GM15510 (cell line): Measurements from ENCODE around the gene CIB4.

ENCODE experiments used
- POLR2A ChIP-seq: IDR thresholded peaks from 3 replicates; pipeline ENCODE4 v1.6.1; 2011; ENCODE audit warnings: borderline replicate concordance; ENCODE audit not compliant: insufficient read length; ENCODE audit errors: extremely low read depth

The CIB4 gene

DNA sequence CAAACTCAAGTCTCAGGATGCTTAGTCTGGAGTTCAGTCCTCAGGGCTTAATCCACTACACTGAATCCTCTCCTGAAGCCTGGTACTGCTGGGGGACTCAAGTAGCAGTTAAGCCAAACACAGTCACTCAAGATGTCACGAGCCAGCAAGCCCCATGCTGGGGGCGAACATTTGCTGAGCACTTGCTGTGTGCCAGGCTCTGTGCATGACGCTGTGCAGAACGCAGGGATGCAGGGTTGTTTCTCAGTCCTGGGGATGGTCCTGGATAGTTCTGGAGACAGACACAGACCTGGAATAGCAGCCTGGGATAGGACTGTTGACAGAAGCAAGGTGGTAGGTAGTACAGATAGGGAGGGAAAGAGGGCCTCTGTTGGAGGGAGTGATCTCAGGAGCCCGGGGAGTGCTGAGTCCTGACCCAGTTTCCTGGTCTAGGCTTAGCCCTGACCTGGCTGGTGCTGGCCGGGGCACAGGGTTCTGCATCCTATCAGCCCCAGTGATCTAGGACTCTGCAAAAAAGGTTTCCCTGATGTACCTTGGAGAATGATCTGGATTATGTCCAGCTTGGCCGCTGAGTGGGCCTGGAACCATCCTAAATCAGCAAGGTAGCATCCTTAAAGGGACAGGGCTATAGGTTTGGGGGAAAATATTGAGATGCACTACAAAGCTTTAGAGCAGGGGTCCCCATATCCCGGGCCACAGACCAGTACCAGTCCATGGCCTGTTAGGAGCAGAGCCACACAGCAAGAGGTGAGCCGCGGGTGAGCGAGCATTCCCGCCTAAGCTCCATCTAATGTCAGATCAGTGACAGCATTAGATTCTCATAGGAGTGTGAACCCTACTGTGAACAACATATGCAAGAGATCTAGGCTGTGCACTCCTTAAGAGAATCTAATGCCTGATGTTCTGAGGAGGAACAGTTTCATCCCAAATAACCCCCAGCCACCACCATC lies 108.6 kb downstream of the CIB4 start:
- no peak for TF ChIP-seq POLR2A
